ENCODE measurements around the gene DNASE1. TPM values are rescaled to one million over a fixed set of nuclear protein-coding genes. Genes with fewer than 3 reads are reported as not detected.
"Not testable (repeated sequence)": the region's sequence is repeated elsewhere in the genome, so short reads cannot be mapped to it uniquely, and the experiment has no call there.

DNASE1 gene
- total and polyA plus RNA-seq, 4 donors: 0.77 to 11.6 (median 6.2) TPM

DNA sequence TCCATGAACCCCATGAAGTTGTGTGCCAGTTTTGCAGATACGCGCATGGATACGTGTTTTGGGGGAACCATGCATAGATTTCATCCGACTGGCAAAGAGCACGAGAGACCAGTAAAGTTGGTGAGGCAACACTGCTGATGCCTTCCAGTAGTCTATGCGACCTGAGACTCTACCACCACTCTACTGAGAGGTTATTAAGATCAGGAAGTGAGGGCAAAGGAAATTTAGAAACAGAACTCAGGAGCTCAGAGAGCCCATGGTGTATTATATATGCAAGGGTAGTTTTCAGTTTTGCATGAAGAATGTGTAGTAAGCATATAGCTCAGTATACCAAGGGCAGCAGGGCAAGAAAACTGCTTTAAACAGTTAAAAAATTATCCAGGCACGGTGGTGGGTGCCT, 47.3 kb upstream of the DNASE1 start:
- peaks cover 0 to 6% (median 4%) of the 10 kb centered on the region in 4 donors for H3K36me3 ChIP-seq (ENCODE audit: control insufficient read depth in 4 of 4, insufficient read depth in 3 of 4, low read depth in 1 of 4, low read length in 3 of 4)
- H3K4me3 ChIP-seq (ENCODE audit: low read depth in 1 of 3, low read length in 3 of 3): no peak overlapping the region
- 93% methylated on average over 7 of the region's 7 CpGs for WGBS
- no peaks in the 10 kb centered on the region for H3K27me3 ChIP-seq (ENCODE audit: control insufficient read depth in 4 of 4, insufficient read depth in 4 of 4, low read length in 3 of 4)
- no peak for DNase-seq (ENCODE audit: low spot score)
- no peak overlapping the region for H3K9ac ChIP-seq (ENCODE audit: low read depth in 1 of 2, low read length in 2 of 2)
- TF ChIP-seq, protein P1, sequence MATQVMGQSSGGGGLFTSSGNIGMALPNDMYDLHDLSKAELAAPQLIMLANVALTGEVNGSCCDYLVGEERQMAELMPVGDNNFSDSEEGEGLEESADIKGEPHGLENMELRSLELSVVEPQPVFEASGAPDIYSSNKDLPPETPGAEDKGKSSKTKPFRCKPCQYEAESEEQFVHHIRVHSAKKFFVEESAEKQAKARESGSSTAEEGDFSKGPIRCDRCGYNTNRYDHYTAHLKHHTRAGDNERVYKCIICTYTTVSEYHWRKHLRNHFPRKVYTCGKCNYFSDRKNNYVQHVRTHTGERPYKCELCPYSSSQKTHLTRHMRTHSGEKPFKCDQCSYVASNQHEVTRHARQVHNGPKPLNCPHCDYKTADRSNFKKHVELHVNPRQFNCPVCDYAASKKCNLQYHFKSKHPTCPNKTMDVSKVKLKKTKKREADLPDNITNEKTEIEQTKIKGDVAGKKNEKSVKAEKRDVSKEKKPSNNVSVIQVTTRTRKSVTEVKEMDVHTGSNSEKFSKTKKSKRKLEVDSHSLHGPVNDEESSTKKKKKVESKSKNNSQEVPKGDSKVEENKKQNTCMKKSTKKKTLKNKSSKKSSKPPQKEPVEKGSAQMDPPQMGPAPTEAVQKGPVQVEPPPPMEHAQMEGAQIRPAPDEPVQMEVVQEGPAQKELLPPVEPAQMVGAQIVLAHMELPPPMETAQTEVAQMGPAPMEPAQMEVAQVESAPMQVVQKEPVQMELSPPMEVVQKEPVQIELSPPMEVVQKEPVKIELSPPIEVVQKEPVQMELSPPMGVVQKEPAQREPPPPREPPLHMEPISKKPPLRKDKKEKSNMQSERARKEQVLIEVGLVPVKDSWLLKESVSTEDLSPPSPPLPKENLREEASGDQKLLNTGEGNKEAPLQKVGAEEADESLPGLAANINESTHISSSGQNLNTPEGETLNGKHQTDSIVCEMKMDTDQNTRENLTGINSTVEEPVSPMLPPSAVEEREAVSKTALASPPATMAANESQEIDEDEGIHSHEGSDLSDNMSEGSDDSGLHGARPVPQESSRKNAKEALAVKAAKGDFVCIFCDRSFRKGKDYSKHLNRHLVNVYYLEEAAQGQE (IDR thresholded peaks at IDR 0.05): no peak
- no peak for TF ChIP-seq RAD21 (IDR thresholded peaks at IDR 0.05)
- TF ChIP-seq NR2F2 (IDR thresholded peaks at IDR 0.05): no peak
- no peak for TF ChIP-seq RXRA (IDR thresholded peaks at IDR 0.05)
- H3K27ac ChIP-seq (ENCODE audit: low read depth in 1 of 2, low read length in 2 of 2): no peak overlapping the region
- peaks cover 0 to 31% (median 23%) of the 10 kb centered on the region in 4 donors for H3K4me1 ChIP-seq (ENCODE audit: control insufficient read depth in 4 of 4, insufficient read depth in 4 of 4, low read length in 3 of 4)
- H3K9me3 ChIP-seq (ENCODE audit: control insufficient read depth in 4 of 4, low read length in 3 of 4): no peaks in the 10 kb centered on the region

DNA sequence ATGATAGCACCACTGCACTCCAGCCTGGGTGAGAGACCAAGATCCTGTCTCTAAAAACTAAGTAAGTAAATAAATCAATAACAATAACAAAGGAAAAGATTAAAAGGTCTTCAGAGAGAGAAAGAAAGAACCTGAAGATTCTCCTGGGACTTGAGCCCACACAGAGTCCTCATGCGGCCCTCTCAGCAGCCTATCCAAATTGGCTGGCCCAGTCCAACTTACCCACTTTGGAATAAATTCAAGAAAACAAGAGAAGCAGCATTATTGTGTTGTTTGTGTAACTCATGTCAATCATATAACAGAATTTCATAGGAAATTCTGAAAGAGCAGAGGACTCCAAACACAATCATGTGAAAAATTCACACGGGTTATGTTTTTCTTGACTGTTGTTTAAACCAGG, 46.9 kb upstream of the DNASE1 start:
- no peaks in the 10 kb centered on the region for H3K9me3 ChIP-seq (ENCODE audit: control insufficient read depth in 4 of 4, low read length in 3 of 4)
- H3K36me3 ChIP-seq (ENCODE audit: control insufficient read depth in 4 of 4, insufficient read depth in 3 of 4, low read depth in 1 of 4, low read length in 3 of 4): peaks cover 0 to 5% (median 2%) of the 10 kb centered on the region in 4 donors
- TF ChIP-seq, protein P2, sequence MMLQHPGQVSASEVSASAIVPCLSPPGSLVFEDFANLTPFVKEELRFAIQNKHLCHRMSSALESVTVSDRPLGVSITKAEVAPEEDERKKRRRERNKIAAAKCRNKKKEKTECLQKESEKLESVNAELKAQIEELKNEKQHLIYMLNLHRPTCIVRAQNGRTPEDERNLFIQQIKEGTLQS (IDR thresholded peaks at IDR 0.05): no peak
- TF ChIP-seq, protein P3, sequence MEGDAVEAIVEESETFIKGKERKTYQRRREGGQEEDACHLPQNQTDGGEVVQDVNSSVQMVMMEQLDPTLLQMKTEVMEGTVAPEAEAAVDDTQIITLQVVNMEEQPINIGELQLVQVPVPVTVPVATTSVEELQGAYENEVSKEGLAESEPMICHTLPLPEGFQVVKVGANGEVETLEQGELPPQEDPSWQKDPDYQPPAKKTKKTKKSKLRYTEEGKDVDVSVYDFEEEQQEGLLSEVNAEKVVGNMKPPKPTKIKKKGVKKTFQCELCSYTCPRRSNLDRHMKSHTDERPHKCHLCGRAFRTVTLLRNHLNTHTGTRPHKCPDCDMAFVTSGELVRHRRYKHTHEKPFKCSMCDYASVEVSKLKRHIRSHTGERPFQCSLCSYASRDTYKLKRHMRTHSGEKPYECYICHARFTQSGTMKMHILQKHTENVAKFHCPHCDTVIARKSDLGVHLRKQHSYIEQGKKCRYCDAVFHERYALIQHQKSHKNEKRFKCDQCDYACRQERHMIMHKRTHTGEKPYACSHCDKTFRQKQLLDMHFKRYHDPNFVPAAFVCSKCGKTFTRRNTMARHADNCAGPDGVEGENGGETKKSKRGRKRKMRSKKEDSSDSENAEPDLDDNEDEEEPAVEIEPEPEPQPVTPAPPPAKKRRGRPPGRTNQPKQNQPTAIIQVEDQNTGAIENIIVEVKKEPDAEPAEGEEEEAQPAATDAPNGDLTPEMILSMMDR (IDR thresholded peaks at IDR 0.05; ENCODE audit: low read depth, low read length, missing input control): no peak
- TF ChIP-seq HNF4G (IDR thresholded peaks at IDR 0.05) (no peak), EGR1 (IDR thresholded peaks at IDR 0.05; ENCODE audit: low read depth in 2 of 2) (no peak), RXRA (IDR thresholded peaks at IDR 0.05) (no peak)
- TF ChIP-seq, protein P4, sequence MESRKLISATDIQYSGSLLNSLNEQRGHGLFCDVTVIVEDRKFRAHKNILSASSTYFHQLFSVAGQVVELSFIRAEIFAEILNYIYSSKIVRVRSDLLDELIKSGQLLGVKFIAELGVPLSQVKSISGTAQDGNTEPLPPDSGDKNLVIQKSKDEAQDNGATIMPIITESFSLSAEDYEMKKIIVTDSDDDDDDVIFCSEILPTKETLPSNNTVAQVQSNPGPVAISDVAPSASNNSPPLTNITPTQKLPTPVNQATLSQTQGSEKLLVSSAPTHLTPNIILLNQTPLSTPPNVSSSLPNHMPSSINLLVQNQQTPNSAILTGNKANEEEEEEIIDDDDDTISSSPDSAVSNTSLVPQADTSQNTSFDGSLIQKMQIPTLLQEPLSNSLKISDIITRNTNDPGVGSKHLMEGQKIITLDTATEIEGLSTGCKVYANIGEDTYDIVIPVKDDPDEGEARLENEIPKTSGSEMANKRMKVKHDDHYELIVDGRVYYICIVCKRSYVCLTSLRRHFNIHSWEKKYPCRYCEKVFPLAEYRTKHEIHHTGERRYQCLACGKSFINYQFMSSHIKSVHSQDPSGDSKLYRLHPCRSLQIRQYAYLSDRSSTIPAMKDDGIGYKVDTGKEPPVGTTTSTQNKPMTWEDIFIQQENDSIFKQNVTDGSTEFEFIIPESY (IDR thresholded peaks at IDR 0.05): no peak
- DNase-seq (ENCODE audit: low spot score): no peak
- no peak overlapping the region for H3K27ac ChIP-seq (ENCODE audit: low read depth in 1 of 2, low read length in 2 of 2)
- no peak overlapping the region for H3K9ac ChIP-seq (ENCODE audit: low read depth in 1 of 2, low read length in 2 of 2)
- H3K4me3 ChIP-seq (ENCODE audit: low read depth in 1 of 3, low read length in 3 of 3): no peak overlapping the region
- H3K27me3 ChIP-seq (ENCODE audit: control insufficient read depth in 4 of 4, insufficient read depth in 4 of 4, low read length in 3 of 4): no peaks in the 10 kb centered on the region
- H3K4me1 ChIP-seq (ENCODE audit: control insufficient read depth in 4 of 4, insufficient read depth in 4 of 4, low read length in 3 of 4): peaks cover 3 to 33% (median 25%) of the 10 kb centered on the region in 4 donors
- WGBS: 87% methylated on average over 2 of the region's 2 CpGs

GRCh38 chr16:3608069-3608468, 46.4 kb upstream of the DNASE1 start:
- no peak overlapping the region for H3K4me3 ChIP-seq (ENCODE audit: low read depth in 1 of 3, low read length in 3 of 3)
- H3K36me3 ChIP-seq (ENCODE audit: control insufficient read depth in 4 of 4, insufficient read depth in 3 of 4, low read depth in 1 of 4, low read length in 3 of 4): peaks cover 0 to 3% (median 2%) of the 10 kb centered on the region in 4 donors
- H3K4me1 ChIP-seq (ENCODE audit: control insufficient read depth in 4 of 4, insufficient read depth in 4 of 4, low read length in 3 of 4): peaks cover 3 to 37% (median 29%) of the 10 kb centered on the region in 4 donors
- TF ChIP-seq JUND (IDR thresholded peaks at IDR 0.05) (no peak), RXRA (IDR thresholded peaks at IDR 0.05) (peak in 1 of 2 donors; percentile 10)
- no peak for DNase-seq (ENCODE audit: low spot score)
- H3K9me3 ChIP-seq (ENCODE audit: control insufficient read depth in 4 of 4, low read length in 3 of 4): no peaks in the 10 kb centered on the region
- 51% methylated on average over 5 of the region's 5 CpGs for WGBS
- H3K27ac ChIP-seq (ENCODE audit: low read depth in 1 of 2, low read length in 2 of 2): peak overlapping the region; percentile 46 to 53
- H3K9ac ChIP-seq (ENCODE audit: low read depth in 1 of 2, low read length in 2 of 2): no peak overlapping the region
- no peaks in the 10 kb centered on the region for H3K27me3 ChIP-seq (ENCODE audit: control insufficient read depth in 4 of 4, insufficient read depth in 4 of 4, low read length in 3 of 4)

DNA sequence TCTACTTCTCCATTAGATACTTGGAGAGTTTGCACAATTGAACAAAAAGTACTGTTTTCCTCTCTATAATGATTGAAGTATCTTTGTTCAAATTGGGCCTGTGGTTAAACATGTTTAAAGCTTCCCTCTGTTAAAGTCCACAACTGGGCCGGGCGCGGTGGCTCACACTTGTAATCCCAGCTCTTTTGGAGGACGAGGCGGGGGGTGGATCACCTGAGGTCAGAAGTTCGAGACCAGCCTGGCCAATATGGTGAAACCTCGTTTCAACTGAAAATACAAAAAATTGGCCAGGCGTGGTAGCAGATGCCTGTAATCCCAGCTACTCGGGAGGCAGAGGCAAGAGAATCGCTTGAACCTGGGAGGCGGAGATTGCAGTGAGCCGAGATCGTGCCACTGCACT, 45.5 kb upstream of the DNASE1 start:
- not testable (repeated sequence) for H3K9me3 ChIP-seq (ENCODE audit: control insufficient read depth in 4 of 4, low read length in 3 of 4); H3K36me3 ChIP-seq (ENCODE audit: control insufficient read depth in 4 of 4, insufficient read depth in 3 of 4, low read depth in 1 of 4, low read length in 3 of 4); H3K4me3 ChIP-seq (ENCODE audit: low read depth in 1 of 3, low read length in 3 of 3); H3K27ac ChIP-seq (ENCODE audit: low read depth in 1 of 2, low read length in 2 of 2); H3K27me3 ChIP-seq (ENCODE audit: control insufficient read depth in 4 of 4, insufficient read depth in 4 of 4, low read length in 3 of 4); DNase-seq (ENCODE audit: low spot score); H3K9ac ChIP-seq (ENCODE audit: low read depth in 1 of 2, low read length in 2 of 2)
- WGBS: 94% methylated on average over 13 of the region's 13 CpGs
- H3K4me1 ChIP-seq (ENCODE audit: control insufficient read depth in 4 of 4, insufficient read depth in 4 of 4, low read length in 3 of 4): peaks cover 3 to 39% (median 31%) of the 10 kb centered on the region in 4 donors
